Right ventricle myocardium superior (tissue), 1 donor: ENCODE results near the gene NHERF2. TPM values are rescaled to one million over a fixed set of nuclear protein-coding genes. Genes with fewer than 3 reads are reported as not detected.
A peak's percentile ranks its signal among the peaks of the same experiment; 100 is the strongest.

ENCODE experiments used
- ATAC-seq: fragments of 200-7000 bp; cut with Tn5 transposase; one replicate; pipeline ENCODE4 v1.9.1; 2020; ENCODE audit warnings: mild to moderate bottlenecking; ENCODE audit not compliant: poor library complexity
- DNase-seq: peaks from one replicate; pipeline ENCODE4 v3.0.0-alpha.2; 2020
- intact Hi-C: fragments of 100-400 bp; cut with DNase I; formaldehyde crosslinking; loops from one replicate; pipeline ENCODE4 v1.11.2; 2022
- total RNA-seq: library from RNA; stranded (reverse); fragmentation: NEBNext Ultra II Directional; extraction: Animal tissue kit (Norgen Biotek cat#: 25700); gene quantifications from one replicate; pipeline ENCODE4 v1.2.1, GENCODE V29; 2021
- donor health status: DM: no; HTN: yes; CAD: no; lungs with severe emphysema.

Gene NHERF2
- total RNA-seq, 1 donor from 2014 or later, result 258 TPM

DNA sequence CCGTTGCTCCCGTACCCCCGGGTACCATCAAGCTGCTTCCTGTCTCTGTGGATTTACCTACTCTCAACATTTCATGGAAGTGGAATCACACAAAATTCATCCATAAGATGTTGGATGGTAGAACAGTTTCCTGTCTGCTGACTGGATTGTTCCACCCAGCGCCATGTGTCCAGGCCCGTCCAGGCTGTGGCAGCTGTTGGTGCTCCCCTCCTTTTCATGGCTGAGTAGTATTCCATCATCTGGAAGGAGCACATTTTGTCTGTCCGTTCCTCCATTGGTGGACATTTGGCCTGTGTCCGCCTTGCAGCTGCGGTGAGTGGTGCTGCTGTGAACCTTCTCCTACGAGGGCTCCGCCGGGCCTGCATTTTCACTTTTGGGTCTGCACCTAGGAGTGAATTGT is 39.4 kb downstream of the NHERF2 start:
- intact Hi-C loops, result no loop called here
- DNase-seq (no peak), ATAC-seq (no peak)

DNA sequence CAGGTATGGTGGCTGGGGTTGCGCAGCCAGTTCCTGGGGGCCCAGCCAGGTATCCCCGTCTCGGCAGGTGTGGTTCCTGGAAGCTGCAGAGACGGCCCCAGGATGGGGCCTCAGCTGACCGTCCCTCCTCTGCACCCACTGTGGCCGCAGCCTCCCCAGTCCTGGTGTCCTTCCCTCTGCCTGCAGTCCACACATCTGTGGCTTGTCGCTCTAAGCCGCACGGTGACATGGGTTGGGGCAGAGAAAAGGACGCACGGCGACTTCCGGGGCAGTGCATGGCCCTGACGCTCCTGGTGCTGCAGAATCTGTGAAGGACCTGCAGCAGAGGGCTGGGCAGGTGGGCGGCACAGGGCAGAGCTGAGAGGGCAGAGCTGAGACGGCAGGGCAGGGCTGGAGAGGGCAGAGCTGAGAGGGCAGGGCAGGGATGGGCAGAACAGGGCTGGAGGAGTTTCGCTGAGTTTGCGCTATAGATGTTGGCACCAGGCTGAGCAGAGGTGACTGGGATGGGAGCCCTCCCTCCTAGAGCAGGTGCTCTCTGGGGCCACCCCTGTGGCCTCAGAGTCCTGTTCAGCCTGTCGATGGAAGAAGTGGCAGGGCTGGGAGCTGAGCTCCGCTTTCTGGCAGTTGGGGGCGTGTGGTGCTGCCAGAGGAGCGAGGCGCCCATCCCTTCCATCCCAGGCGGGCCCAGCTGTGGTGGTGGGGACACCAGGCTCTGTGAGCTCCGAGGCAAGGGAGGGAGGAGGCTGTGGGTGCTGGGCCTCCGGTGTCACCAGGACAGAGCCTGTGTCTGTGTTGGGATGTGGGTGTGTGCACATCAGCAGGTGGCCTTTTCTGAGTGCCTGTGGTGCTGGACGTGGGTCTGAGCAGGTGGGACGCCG is 44.1 kb downstream of the NHERF2 start:
- no peak for ATAC-seq
- intact Hi-C loops, result no loop called here
- DNase-seq, result no peak

- intact Hi-C loops, result no loop called here
- DNase-seq (no peak), ATAC-seq (no peak)
Measured at GRCh38 chr16:2071454-2072202, 44.9 kb downstream of the NHERF2 start.

DNA sequence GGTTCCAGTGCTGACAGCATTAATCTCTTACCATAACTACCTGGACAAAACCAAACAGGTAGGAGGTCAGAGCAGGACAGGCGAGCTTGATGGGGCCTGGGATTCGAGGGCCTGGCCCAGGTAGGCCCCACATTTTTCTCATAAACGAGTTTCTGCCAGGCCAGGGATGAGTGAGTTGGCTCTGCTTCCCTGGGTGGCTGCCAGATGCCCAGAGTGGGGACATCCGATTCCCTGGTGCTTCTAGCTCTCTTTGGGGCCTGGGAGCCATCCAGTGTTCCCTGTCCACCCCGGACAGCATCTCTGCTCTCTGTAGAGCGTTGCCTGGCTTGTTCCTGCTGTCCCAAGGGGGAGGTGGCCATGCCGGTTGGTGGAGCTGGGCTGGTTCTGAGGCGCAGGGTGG is 46.2 kb downstream of the NHERF2 start:
- intact Hi-C loops, result no loop called here
- ATAC-seq, result no peak

GRCh38 chr16:2074071-2074470 is 47.4 kb downstream of the NHERF2 start:
- ATAC-seq (no peak), DNase-seq (no peak)
- intact Hi-C loops, result no loop called here

More for the DNA sequence above, 46.2 kb downstream of the NHERF2 start:
- DNase-seq, result no peak

GRCh38 chr16:2075631-2076030 is 48.9 kb downstream of the NHERF2 start:
- ATAC-seq (no peak), DNase-seq (no peak)
- intact Hi-C loops, result no loop called here

- intact Hi-C loops, result no loop called here
- ATAC-seq (no peak), DNase-seq (no peak)
Measured at GRCh38 chr16:2076072-2076865, 49.6 kb downstream of the NHERF2 start.

GRCh38 chr16:2077016-2077415 is 50.3 kb downstream of the NHERF2 start:
- intact Hi-C loops, result no loop called here
- ATAC-seq, result no peak
- DNase-seq, result no peak

- ATAC-seq (no peak), DNase-seq (no peak)
- intact Hi-C loops, result no loop called here
Measured at GRCh38 chr16:2077696-2078095, 51.0 kb downstream of the NHERF2 start.

- no peak for ATAC-seq
- DNase-seq, result no peak
- intact Hi-C loops, result no loop called here
Measured at GRCh38 chr16:2078096-2078495, 51.4 kb downstream of the NHERF2 start.

DNA sequence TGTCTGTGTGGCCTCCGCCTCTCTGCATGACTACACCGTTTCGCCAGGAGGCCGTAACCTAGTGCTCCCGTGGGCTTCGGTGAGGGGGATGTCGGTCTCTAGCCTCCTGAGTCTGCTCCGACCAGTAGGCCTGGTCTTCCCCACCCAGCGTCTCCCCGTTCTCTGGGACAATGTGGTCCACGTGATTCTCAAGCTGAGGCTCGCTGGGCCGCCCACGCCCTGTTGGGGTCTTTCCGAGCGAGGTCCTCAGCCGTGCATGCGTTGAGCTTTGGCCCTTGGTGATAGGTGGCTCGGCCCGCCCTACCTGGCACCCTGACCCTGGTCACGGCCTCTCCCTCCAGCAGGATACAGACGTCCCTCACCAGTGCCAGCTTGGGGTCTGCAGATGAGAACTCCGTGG is 52.0 kb downstream of the NHERF2 start:
- intact Hi-C loops, result no loop called here
- ATAC-seq (no peak), DNase-seq (no peak)

DNA sequence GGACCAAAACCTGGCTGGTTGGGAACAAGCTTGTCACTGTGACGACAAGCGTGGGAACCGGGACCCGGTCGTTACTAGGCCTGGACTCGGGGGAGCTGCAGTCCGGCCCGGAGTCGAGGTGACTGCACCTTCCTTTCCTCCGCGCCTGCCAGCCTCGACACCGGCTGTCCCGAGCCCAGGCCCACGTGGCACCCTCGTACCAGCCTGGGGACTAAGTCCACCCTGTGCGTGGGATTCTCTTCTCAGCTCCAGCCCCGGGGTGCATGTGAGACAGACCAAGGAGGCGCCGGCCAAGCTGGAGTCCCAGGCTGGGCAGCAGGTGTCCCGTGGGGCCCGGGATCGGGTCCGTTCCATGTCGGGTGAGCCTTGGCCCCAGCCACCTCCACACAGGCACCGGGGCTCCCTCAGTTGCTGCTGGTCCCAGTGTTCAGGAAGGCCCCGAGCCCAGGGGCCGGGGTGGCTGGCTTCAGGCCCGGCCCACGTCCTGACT is 52.7 kb downstream of the NHERF2 start:
- ATAC-seq (no peak), DNase-seq (no peak)
- intact Hi-C loops, result no loop called here

- DNase-seq (no peak), ATAC-seq (no peak)
- intact Hi-C loops, result no loop called here
Measured at GRCh38 chr16:2079991-2080390, 53.3 kb downstream of the NHERF2 start.

DNA sequence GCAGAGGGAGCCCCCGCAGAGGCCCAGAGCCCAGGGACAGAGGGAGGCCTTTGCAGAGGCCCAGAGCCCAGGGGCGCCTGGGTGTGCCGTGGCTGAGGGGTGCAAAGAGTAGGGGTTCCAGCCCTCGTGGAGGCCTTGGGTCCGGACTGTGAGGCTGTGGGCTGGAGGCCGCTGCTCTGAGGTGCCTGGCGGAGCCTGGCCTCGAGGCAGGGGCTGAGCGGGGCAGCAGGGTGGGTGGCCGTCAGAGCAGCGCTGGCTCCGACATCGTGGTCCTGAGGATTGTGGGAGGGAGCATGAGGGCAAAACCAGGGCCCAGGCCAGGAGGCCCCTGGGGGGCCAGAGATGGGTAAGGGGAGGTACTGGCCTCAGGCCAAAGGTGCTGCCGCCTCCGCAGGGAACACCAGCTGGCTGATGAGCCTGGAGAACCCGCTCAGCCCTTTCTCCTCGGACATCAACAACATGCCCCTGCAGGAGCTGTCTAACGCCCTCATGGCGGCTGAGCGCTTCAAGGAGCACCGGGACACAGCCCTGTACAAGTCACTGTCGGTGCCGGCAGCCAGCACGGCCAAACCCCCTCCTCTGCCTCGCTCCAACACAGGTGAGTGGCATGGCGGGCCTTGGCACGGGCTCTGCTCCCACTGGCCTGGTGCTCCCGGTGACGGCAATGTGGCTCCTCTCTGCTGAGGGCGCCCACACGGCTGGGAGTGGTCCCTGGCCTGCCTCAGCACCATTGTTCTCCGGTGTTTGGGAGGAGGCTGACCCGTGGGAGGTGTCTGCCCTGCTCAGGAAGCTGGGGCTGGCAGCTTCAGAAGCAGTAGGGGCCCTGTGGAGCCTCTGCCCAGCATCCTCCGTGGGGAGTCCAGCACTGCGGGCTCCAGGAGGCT is 54.7 kb downstream of the NHERF2 start:
- ATAC-seq, result peak; percentile 1
- intact Hi-C loops, result no loop called here
- DNase-seq, result no peak

- peak; percentile 61 for DNase-seq
- ATAC-seq, result peak; percentile 33
- intact Hi-C loops, result no loop called here
Measured at GRCh38 chr16:2082171-2082982, 55.7 kb downstream of the NHERF2 start.

GRCh38 chr16:2082983-2083364 is 56.3 kb downstream of the NHERF2 start:
- intact Hi-C loops, result no loop called here
- ATAC-seq, result no peak

GRCh38 chr16:2083409-2083808 is 56.7 kb downstream of the NHERF2 start:
- DNase-seq (no peak), ATAC-seq (no peak)
- intact Hi-C loops, result no loop called here

More at GRCh38 chr16:2082983-2083364, 56.3 kb downstream of the NHERF2 start:
- no peak for DNase-seq
